GM23338 (cell line): ENCODE results near the gene ARHGEF1. TPM values are rescaled to one million over a fixed set of nuclear protein-coding genes. Genes with fewer than 3 reads are reported as not detected.
"Not testable (repeated sequence)": the region's sequence is repeated elsewhere in the genome, so short reads cannot be mapped to it uniquely, and the experiment has no call there.

Experiments
- ATAC-seq: fragments of 200-7000 bp; cut with Tn5 transposase; 3 replicates; pipeline ENCODE4 v1.9.1; 2020
- DNase-seq: peaks from one replicate; pipeline ENCODE4 v3.0.0-alpha.2; 2015; ENCODE audit warnings: low spot score
- H2AFZ ChIP-seq: fragments of 200-600 bp; sonication (generic); 2 replicates; pipeline ENCODE4 v1.8.0; 2016; ENCODE audit warnings: antibody characterized with exemption, mild to moderate bottlenecking, moderate library complexity
- H3F3A ChIP-seq: fragments of 200-600 bp; sonication (generic); replicated peaks from 2 replicates; pipeline ENCODE4 v1.8.0; 2017; ENCODE audit warnings: antibody characterized with exemption, mixed run types, low read depth
- H3K27ac ChIP-seq: fragments of 200-600 bp; sonication (generic); 2 replicates; pipeline ENCODE4 v1.6.1; 2016; ENCODE audit warnings: low read depth
- H3K27me3 ChIP-seq: fragments of 200-600 bp; sonication (generic); 2 replicates; pipeline ENCODE4 v1.8.0; 2016; ENCODE audit warnings: mild to moderate bottlenecking, mixed run types, moderate library complexity; ENCODE audit not compliant: insufficient read depth
- H3K36me3 ChIP-seq: fragments of 200-600 bp; sonication (generic); 2 replicates; pipeline ENCODE4 v1.8.0; 2016; ENCODE audit warnings: mild to moderate bottlenecking; ENCODE audit not compliant: insufficient read depth
- H3K4me1 ChIP-seq: fragments of 200-600 bp; sonication (generic); 2 replicates; pipeline ENCODE4 v1.8.0; 2016; ENCODE audit warnings: mild to moderate bottlenecking, moderate library complexity; ENCODE audit not compliant: insufficient read depth
- H3K4me2 ChIP-seq: fragments of 200-600 bp; sonication (generic); 2 replicates; pipeline ENCODE4 v1.7.1; 2017; ENCODE audit warnings: mixed run types
- H3K4me3 ChIP-seq: fragments of 200-600 bp; sonication (generic); 2 replicates; pipeline ENCODE4 v1.6.1; 2016; ENCODE audit warnings: mixed run types
- H3K79me2 ChIP-seq: fragments of 200-600 bp; sonication (generic); replicated peaks from 2 replicates; pipeline ENCODE4 v1.8.0; 2017; ENCODE audit warnings: mild to moderate bottlenecking; ENCODE audit not compliant: insufficient read depth
- H3K9me2 ChIP-seq: fragments of 200-600 bp; sonication (generic); 2 replicates; pipeline ENCODE4 v1.8.0; 2017; ENCODE audit not compliant: insufficient read depth
- H4K20me1 ChIP-seq: fragments of 200-600 bp; sonication (generic); replicated peaks from 2 replicates; pipeline ENCODE4 v1.8.0; 2017; ENCODE audit warnings: mild to moderate bottlenecking; ENCODE audit not compliant: insufficient read depth
- H3K27ac Mint-ChIP-seq: 2 replicates; pipeline ENCODE4 v1.8.0; 2020; ENCODE audit warnings: inconsistent platforms, mild to moderate bottlenecking, moderate library complexity, mixed read lengths
- H3K27me3 Mint-ChIP-seq: 3 replicates; pipeline ENCODE4 v1.8.0; 2022; ENCODE audit warnings: low read depth, mild to moderate bottlenecking, moderate library complexity, mixed read lengths, inconsistent platforms; ENCODE audit not compliant: insufficient read depth, poor library complexity
- H3K36me3 Mint-ChIP-seq: 3 replicates; pipeline ENCODE4 v1.8.0; 2021; ENCODE audit warnings: low read depth, mild to moderate bottlenecking, inconsistent platforms, moderate library complexity, mixed read lengths
- H3K4me1 Mint-ChIP-seq: 3 replicates; pipeline ENCODE4 v1.8.0; 2020; ENCODE audit warnings: mild to moderate bottlenecking, inconsistent platforms, mixed read lengths
- H3K4me3 Mint-ChIP-seq: 3 replicates; pipeline ENCODE4 v1.8.0; 2021; ENCODE audit warnings: moderate library complexity, mild to moderate bottlenecking, inconsistent platforms, mixed read lengths
- H3K9me3 Mint-ChIP-seq: 3 replicates; pipeline ENCODE4 v1.8.0; 2020; ENCODE audit warnings: moderate library complexity, mild to moderate bottlenecking, inconsistent platforms, mixed read lengths
- EZH2 ChIP-seq: fragments of 200-600 bp; sonication (generic); IDR thresholded peaks from one replicate; pipeline ENCODE4 v1.8.0; 2017; ENCODE audit warnings: antibody characterized with exemption, mild to moderate bottlenecking, low read depth; ENCODE audit not compliant: unreplicated experiment
- EZH2phosphoT487 ChIP-seq: fragments of 200-600 bp; sonication (generic); IDR thresholded peaks from one replicate; pipeline ENCODE4 v1.8.1; 2018; ENCODE audit warnings: antibody characterized with exemption; ENCODE audit not compliant: unreplicated experiment
- STAT1 ChIP-seq: IDR thresholded peaks from one replicate; pipeline ENCODE4 v1.6.1; 2016; ENCODE audit warnings: antibody characterized with exemption; ENCODE audit not compliant: unreplicated experiment
- polyA plus RNA-seq: library from polyadenylated mRNA; unstranded; fragments of >200 nt; fragmentation: Nextera tagmentation; extraction: Ambion mirVana; gene quantifications from 2 replicates; pipeline ENCODE4 v1.2.1, GENCODE V29; 2016
- total RNA-seq: library from RNA; depleted of rRNA; stranded (reverse); fragments of >200 nt; shearing (Covaris generic); gene quantifications from 2 replicates; pipeline ENCODE4 v1.2.3, GENCODE V29; 2014
- TF ChIP-seq, protein P1 (sequence below), 2 experiments: fragments of 200-600 bp in 1 of 2; sonication (generic) in 1 of 2; conservative IDR thresholded peaks; 2 replicates each; pipeline versions ENCODE4 v1.5.1 to v1.6.1; 2016 to 2017; ENCODE audit warnings: antibody characterized with exemption in 2 of 2, low read depth in 2 of 2, mild to moderate bottlenecking in 2 of 2, moderate library complexity in 1 of 2

The ARHGEF1 gene
- total and polyA plus RNA-seq, 2 experiments from 2014 or later = 41.3 to 44.7 TPM

DNA sequence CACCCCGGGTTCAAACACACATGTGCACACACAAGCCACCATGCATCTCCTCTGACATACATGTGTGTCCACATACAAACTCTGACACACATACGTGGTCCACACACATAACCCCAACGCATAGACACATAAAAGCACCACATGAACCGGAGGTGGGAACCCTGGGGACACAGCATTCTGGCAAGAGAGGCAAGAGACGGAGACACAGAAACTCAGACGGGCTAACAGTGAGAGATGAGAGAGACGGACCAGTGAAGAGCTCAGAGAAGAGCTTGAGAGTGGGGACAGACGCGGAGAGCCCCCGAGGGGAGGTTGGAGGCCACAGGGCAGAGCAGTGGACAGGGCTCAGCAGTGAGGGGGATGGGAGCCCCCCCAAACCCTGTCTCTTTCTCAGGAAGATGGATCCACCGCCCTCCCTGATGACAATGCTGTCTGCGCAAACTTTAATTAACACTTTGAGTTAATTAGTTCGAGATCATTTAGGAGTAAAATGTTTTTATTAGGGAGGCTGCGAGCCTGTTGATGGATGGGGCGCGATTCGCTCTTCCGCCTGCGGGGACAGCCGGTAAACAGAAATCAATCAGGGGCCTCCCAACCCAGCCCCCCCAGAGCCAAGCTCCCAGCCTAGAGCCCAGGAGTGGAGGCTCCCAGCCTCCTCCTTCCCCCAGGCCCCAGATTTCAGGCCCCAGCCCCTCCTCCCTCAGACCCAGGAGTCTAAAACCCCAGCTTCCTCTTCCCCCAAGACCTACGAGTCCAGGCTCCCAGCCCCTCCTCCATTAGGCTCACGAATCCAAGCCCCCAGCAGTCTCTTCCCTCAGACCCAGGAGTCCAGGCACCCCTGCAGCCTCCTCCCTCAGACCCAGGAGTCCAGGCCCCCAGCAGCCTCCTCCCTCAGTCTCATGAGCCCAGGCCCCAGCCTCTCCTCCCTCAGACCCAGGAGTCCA lies 54.8 kb downstream of the ARHGEF1 start:
- Histone ChIP-seq H2AFZ (no peak overlapping the region), H3K4me1 (peaks cover 5% of the 10 kb centered on the region; the same call in 1 of the 2 replicates), H3K4me2 (no peak overlapping the region), H3K27ac (no peak overlapping the region), H3F3A (peaks cover 4% of the 10 kb centered on the region; the same call in 1 of the 2 replicates), H3K27me3 (peaks cover 86% of the 10 kb centered on the region), H3K79me2 (no peaks in the 10 kb centered on the region), H4K20me1 (peaks cover 4% of the 10 kb centered on the region; the same call in 1 of the 2 replicates), H3K36me3 (no peaks in the 10 kb centered on the region), H3K4me3 (no peak overlapping the region), H3K9me2 (no peaks in the 10 kb centered on the region)
- no peak for ATAC-seq
- Mint-ChIP-seq H3K4me3 (peak overlapping the region; percentile 45; the same call in 2 of the 3 replicates), H3K9me3 (peaks cover 6% of the 10 kb centered on the region; the same call in 2 of the 3 replicates), H3K27me3 (peaks cover 53% of the 10 kb centered on the region), H3K4me1 (peaks cover 19% of the 10 kb centered on the region), H3K27ac (no peak overlapping the region), H3K36me3 (peaks cover 3% of the 10 kb centered on the region; the same call in 1 of the 3 replicates)
- TF ChIP-seq EZH2phosphoT487 (no peak), STAT1 (no peak), EZH2 (peak; percentile 8)
- TF ChIP-seq, protein P1, sequence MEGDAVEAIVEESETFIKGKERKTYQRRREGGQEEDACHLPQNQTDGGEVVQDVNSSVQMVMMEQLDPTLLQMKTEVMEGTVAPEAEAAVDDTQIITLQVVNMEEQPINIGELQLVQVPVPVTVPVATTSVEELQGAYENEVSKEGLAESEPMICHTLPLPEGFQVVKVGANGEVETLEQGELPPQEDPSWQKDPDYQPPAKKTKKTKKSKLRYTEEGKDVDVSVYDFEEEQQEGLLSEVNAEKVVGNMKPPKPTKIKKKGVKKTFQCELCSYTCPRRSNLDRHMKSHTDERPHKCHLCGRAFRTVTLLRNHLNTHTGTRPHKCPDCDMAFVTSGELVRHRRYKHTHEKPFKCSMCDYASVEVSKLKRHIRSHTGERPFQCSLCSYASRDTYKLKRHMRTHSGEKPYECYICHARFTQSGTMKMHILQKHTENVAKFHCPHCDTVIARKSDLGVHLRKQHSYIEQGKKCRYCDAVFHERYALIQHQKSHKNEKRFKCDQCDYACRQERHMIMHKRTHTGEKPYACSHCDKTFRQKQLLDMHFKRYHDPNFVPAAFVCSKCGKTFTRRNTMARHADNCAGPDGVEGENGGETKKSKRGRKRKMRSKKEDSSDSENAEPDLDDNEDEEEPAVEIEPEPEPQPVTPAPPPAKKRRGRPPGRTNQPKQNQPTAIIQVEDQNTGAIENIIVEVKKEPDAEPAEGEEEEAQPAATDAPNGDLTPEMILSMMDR (conservative IDR thresholded peaks at IDR 0.05; ENCODE audit: low read depth in 2 of 2) = peak in 1 of 2 experiments; percentile 21; a peak in 2 of 4 replicates
- peak; percentile 49 for DNase-seq

DNA sequence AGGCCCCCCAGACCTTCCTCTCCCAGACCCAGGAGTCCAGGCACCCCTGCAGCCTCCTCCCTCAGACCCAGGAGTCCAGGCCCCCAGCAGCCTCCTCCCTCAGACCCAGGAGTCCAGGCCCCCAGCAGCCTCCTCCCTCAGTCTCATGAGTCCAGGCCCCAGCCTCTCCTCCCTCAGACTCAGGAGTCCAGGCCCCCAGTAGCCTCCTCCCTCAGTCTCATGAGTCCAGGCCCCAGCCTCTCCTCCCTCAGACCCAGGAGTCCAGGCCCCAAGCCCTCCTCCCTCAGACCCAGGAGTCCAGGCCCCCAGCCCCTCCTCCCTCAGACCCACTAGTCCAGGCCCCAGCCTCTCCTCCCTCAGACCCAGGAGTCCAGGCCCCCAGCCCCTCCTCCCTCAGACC lies 56.2 kb downstream of the ARHGEF1 start:
- not testable (repeated sequence) for H3K4me2 ChIP-seq, H3K4me1 ChIP-seq, H3K4me3 ChIP-seq, DNase-seq, H3F3A ChIP-seq, H3K36me3 Mint-ChIP-seq, H3K4me3 Mint-ChIP-seq, H3K27ac Mint-ChIP-seq, H3K9me2 ChIP-seq, H3K27ac ChIP-seq, H2AFZ ChIP-seq, H3K79me2 ChIP-seq, H4K20me1 ChIP-seq, H3K36me3 ChIP-seq, H3K9me3 Mint-ChIP-seq, ATAC-seq
- H3K27me3 ChIP-seq = peaks cover 78% of the 10 kb centered on the region
- peaks cover 39% of the 10 kb centered on the region for H3K27me3 Mint-ChIP-seq
- peaks cover 15% of the 10 kb centered on the region for H3K4me1 Mint-ChIP-seq
